ENCODE data around the gene ZNF222. TPM values are rescaled to one million over a fixed set of nuclear protein-coding genes. Genes with fewer than 3 reads are reported as not detected.

ZNF222 gene
- total RNA-seq, 2 experiments from 2014 or later = 0.74 to 1.1 TPM

- Mint-ChIP-seq H3K36me3 (ENCODE audit: low read depth) (peaks cover 70% of the 10 kb centered on the region), H3K9me3 (peaks cover 34% of the 10 kb centered on the region)
- intact Hi-C loops (cut with micrococcal nuclease) = no loop called here
Observed at GRCh38 chr19:44061038-44061437, 35.9 kb downstream of the ZNF222 start.

GRCh38 chr19:44066305-44066704 lies 41.1 kb downstream of the ZNF222 start:
- Mint-ChIP-seq H3K27ac (no peak overlapping the region), H3K36me3 (ENCODE audit: low read depth) (peaks cover 59% of the 10 kb centered on the region), H3K27me3 (ENCODE audit: low read depth) (no peaks in the 10 kb centered on the region), H3K9me3 (peaks cover 53% of the 10 kb centered on the region), H3K4me1 (ENCODE audit: low read depth) (peaks cover 4% of the 10 kb centered on the region), H3K4me3 (no peak overlapping the region)
- CTCF ChIA-PET = no interaction called here
- DNase-seq = no peak
- intact Hi-C loops (cut with micrococcal nuclease) = no loop called here

More at GRCh38 chr19:44061038-44061437, 35.9 kb downstream of the ZNF222 start:
- H3K27ac Mint-ChIP-seq = no peak overlapping the region
- DNase-seq = no peak
- H3K27me3 Mint-ChIP-seq (ENCODE audit: low read depth) = no peaks in the 10 kb centered on the region
- CTCF ChIA-PET = no interaction called here
- H3K4me3 Mint-ChIP-seq = no peak overlapping the region
- no peaks in the 10 kb centered on the region for H3K4me1 Mint-ChIP-seq (ENCODE audit: low read depth)

GRCh38 chr19:44069415-44069814 lies 44.2 kb downstream of the ZNF222 start:
- Mint-ChIP-seq H3K27me3 (ENCODE audit: low read depth) (no peaks in the 10 kb centered on the region), H3K4me1 (ENCODE audit: low read depth) (peaks cover 19% of the 10 kb centered on the region), H3K4me3 (no peak overlapping the region), H3K9me3 (peaks cover 45% of the 10 kb centered on the region), H3K27ac (no peak overlapping the region), H3K36me3 (ENCODE audit: low read depth) (peaks cover 32% of the 10 kb centered on the region)
- intact Hi-C loops (cut with micrococcal nuclease) = no loop called here
- CTCF ChIA-PET = no interaction called here
- no peak for DNase-seq

- intact Hi-C loops (cut with micrococcal nuclease) = loop anchor here (1.0 to 5.0 kb wide), 8 partner anchors 20 to 245 kb away; partner anchors contain the start of genes ZNF223, ZNF224, ZNF225 and ZNF227
- H3K9me3 Mint-ChIP-seq = peaks cover 27% of the 10 kb centered on the region
- H3K4me3 Mint-ChIP-seq = peak within 1 kb of the TSS; percentile 86
- H3K36me3 Mint-ChIP-seq (ENCODE audit: low read depth) = peaks cover 28% of the 10 kb centered on the region
- H3K27me3 Mint-ChIP-seq (ENCODE audit: low read depth) = no peaks in the 10 kb centered on the region
- peak within 1 kb of the TSS; percentile 13 for H3K27ac Mint-ChIP-seq
- CTCF ChIA-PET = no interaction called here
- peak; percentile 87 for DNase-seq
- H3K4me1 Mint-ChIP-seq (ENCODE audit: low read depth) = peaks cover 19% of the 10 kb centered on the region
Observed at GRCh38 chr19:44071824-44072542, 46.8 kb downstream of the ZNF222 start, which contains the start of gene ZNF284. ZNF284 (plus strand) TSS chr19:44072159; CDS start chr19:44076390, 4,231 bp downstream.

GRCh38 chr19:44072543-44073401 lies 47.6 kb downstream of the ZNF222 start:
- H3K4me1 Mint-ChIP-seq (ENCODE audit: low read depth) = peaks cover 19% of the 10 kb centered on the region
- H3K27ac Mint-ChIP-seq = no peak overlapping the region
- CTCF ChIA-PET = interaction anchor here (0.6 kb wide), 1 partner anchor 110 kb away, joined by 6 read pairs; no protein-coding TSS in a partner anchor
- peak overlapping the region; percentile 86 for H3K4me3 Mint-ChIP-seq
- peak; percentile 13 for DNase-seq
- intact Hi-C loops (cut with micrococcal nuclease) = loop anchor here (1.0 to 5.0 kb wide), 8 partner anchors 20 to 246 kb away; partner anchors contain the start of genes ZNF223, ZNF224, ZNF225 and ZNF227
- peaks cover 23% of the 10 kb centered on the region for H3K9me3 Mint-ChIP-seq
- H3K27me3 Mint-ChIP-seq (ENCODE audit: low read depth) = no peaks in the 10 kb centered on the region
- peaks cover 29% of the 10 kb centered on the region for H3K36me3 Mint-ChIP-seq (ENCODE audit: low read depth)

GRCh38 chr19:44076325-44076724 lies 51.1 kb downstream of the ZNF222 start:
- no peak overlapping the region for H3K27ac Mint-ChIP-seq
- H3K4me1 Mint-ChIP-seq (ENCODE audit: low read depth) = peaks cover 15% of the 10 kb centered on the region
- CTCF ChIA-PET = no interaction called here
- no peaks in the 10 kb centered on the region for H3K27me3 Mint-ChIP-seq (ENCODE audit: low read depth)
- peaks cover 1% of the 10 kb centered on the region for H3K9me3 Mint-ChIP-seq
- H3K36me3 Mint-ChIP-seq (ENCODE audit: low read depth) = peaks cover 40% of the 10 kb centered on the region
- intact Hi-C loops (cut with micrococcal nuclease) = no loop called here
- DNase-seq = no peak
- no peak overlapping the region for H3K4me3 Mint-ChIP-seq

Other genes with a start within 250 kb of the ZNF222 start
- 10 to 100 TPM; 68.4 to 73.7 TPM for gene KCNN4, start 244.4 kb upstream of the ZNF222 start, total RNA-seq
- gene LYPD5, start 222.9 kb upstream of the ZNF222 start, total RNA-seq = 1 to 10 TPM; 1.3 to 2.0 TPM
- 1 to 10 TPM; 6.8 to 7.7 TPM for gene ZNF283, start 198.1 kb upstream of the ZNF222 start, total RNA-seq
- 1 to 10 TPM; 1.2 to 1.3 TPM for gene ZNF404, start 141.4 kb upstream of the ZNF222 start, total RNA-seq
- 1 to 10 TPM; 5.4 to 6.3 TPM for gene ZNF45, start 90.1 kb upstream of the ZNF222 start, total RNA-seq
- under 1 TPM; 0.45 to 0.89 TPM for gene ZNF221, start 74.2 kb upstream of the ZNF222 start, total RNA-seq
- gene ZNF155, start 41.2 kb upstream of the ZNF222 start, total RNA-seq = 1 to 10 TPM; 2.9 to 3.1 TPM
- 1 to 10 TPM; 2.7 to 3.3 TPM for gene ZNF230, start 22.4 kb upstream of the ZNF222 start, total RNA-seq
- under 1 TPM; 0.48 to 0.96 TPM for gene ZNF223, start 26.7 kb downstream of the ZNF222 start, total RNA-seq
- under 1 TPM; 0.76 to 0.86 TPM for gene ZNF284, start 46.8 kb downstream of the ZNF222 start, total RNA-seq
- gene ZNF224, start 69.0 kb downstream of the ZNF222 start, total RNA-seq = 10 to 100 TPM in 1 of 2 experiments, 1 to 10 TPM in 1; 8.7 to 10.9 TPM
- gene ZNF225, start 88.0 kb downstream of the ZNF222 start, total RNA-seq = 1 to 10 TPM; 2.1 to 2.2 TPM
- gene ZNF234, start 116.2 kb downstream of the ZNF222 start, total RNA-seq = 1 to 10 TPM; 5.0 to 5.4 TPM
- gene ZNF226, start 139.7 kb downstream of the ZNF222 start, total RNA-seq = 10 to 100 TPM; 12.4 to 16.9 TPM
- 10 to 100 TPM; 17.9 to 19.4 TPM for gene ZNF227, start 187.2 kb downstream of the ZNF222 start, total RNA-seq
- gene ZNF233, start 234.5 kb downstream of the ZNF222 start, total RNA-seq = under 1 TPM in 1 of 2 experiments, not detected in 1; 0.07 TPM

All from activated naive CD4-positive, alpha-beta T cell treated with anti-CD3 and anti-CD28 coated beads for 36 hours (primary cell).